Endothelial cell of umbilical vein (primary cell): ENCODE data around the gene KCTD5. TPM values are rescaled to one million over a fixed set of nuclear protein-coding genes. Genes with fewer than 3 reads are reported as not detected.

ENCODE experiments used
- BruUV-seq: library from RNA; stranded (reverse); fragments of 400-500 nt; replicated peaks from 2 replicates; lab custom pipeline; 2021; lab: Mats Ljungman, UMichigan
- CTCF ChIA-PET: fragments of 300-600, 350-600 bp; sonication (Branson Sonifier 250); formaldehyde crosslinking; loops from one replicate; lab custom pipeline; 2021; ENCODE audit warnings: antibody characterized with exemption, inconsistent platforms; lab: Charles Lee
- POLR2A ChIA-PET: fragments of 300-600, 350-600 bp; sonication (Branson Sonifier 250); formaldehyde crosslinking; loops from one replicate; lab custom pipeline; 2021; ENCODE audit warnings: antibody characterized with exemption, inconsistent platforms; lab: Charles Lee
- DNase-seq: peaks from one replicate; pipeline ENCODE4 v3.0.0-alpha.2; 2011; ENCODE audit warnings: low read depth, low spot score
- FAIRE-seq: peaks from 2 replicates; lab custom pipeline; 2011; peaks lifted over from hg19 to GRCh38; lab: Jason Lieb, UNC
- H2AFZ ChIP-seq: 2 replicates; pipeline ENCODE4 v1.6.0; 2012; ENCODE audit warnings: low read depth, low read length, control low read depth, inconsistent platforms
- H3K27ac ChIP-seq: 2 replicates; pipeline ENCODE4 v1.5.1; 2011; ENCODE audit warnings: low read depth, mild to moderate bottlenecking, control low read depth, low read length, moderate library complexity; ENCODE audit not compliant: insufficient read depth
- H3K27me3 ChIP-seq, 2 experiments: 2 replicates each; pipeline versions ENCODE4 v1.6.0 to v1.6.1; 2011; ENCODE audit warnings: low read length in 2 of 2, mixed read lengths in 1 of 2; ENCODE audit not compliant: control insufficient read depth in 2 of 2, insufficient read depth in 2 of 2
- H3K36me3 ChIP-seq, 2 experiments: 2 replicates in 1 of 2; 3 replicates in 1 of 2; pipeline ENCODE4 v1.5.1; 2011; ENCODE audit warnings: low read length in 2 of 2, mild to moderate bottlenecking in 1 of 2, moderate library complexity in 1 of 2; ENCODE audit not compliant: control insufficient read depth in 2 of 2, insufficient read depth in 2 of 2; ENCODE audit errors: extremely low read depth in 1 of 2
- H3K4me1 ChIP-seq: 3 replicates; pipeline ENCODE4 v1.5.1; 2011; ENCODE audit warnings: mild to moderate bottlenecking, low read length; ENCODE audit not compliant: control insufficient read depth, insufficient read depth; ENCODE audit errors: extremely low read depth
- H3K4me2 ChIP-seq: 2 replicates; pipeline ENCODE4 v1.6.1; 2011; ENCODE audit warnings: low read length, control low read depth, mixed read lengths; ENCODE audit not compliant: insufficient read depth
- H3K4me3 ChIP-seq, 3 experiments: fragments of 200-600 bp in 1 of 3; sonication (generic), shearing (Covaris generic) in 1 of 3; replicated peaks in 1 of 3; 2 replicates each; pipeline ENCODE4 v1.5.1; 2011 to 2016; ENCODE audit warnings: control low read depth in 3 of 3, low read length in 3 of 3, mild to moderate bottlenecking in 2 of 3, inconsistent platforms in 1 of 3, low read depth in 1 of 3, moderate library complexity in 1 of 3; ENCODE audit not compliant: insufficient read depth in 1 of 3
- H3K79me2 ChIP-seq: 2 replicates; pipeline ENCODE4 v1.6.0; 2012; ENCODE audit warnings: low read length, inconsistent platforms; ENCODE audit not compliant: control insufficient read depth, insufficient read depth
- H3K9ac ChIP-seq: replicated peaks from 2 replicates; pipeline ENCODE3; 2011; ENCODE audit warnings: low read length, control low read depth; ENCODE audit not compliant: insufficient read depth; ENCODE audit errors: extremely low read depth
- H3K9me1 ChIP-seq: replicated peaks from 3 replicates; pipeline ENCODE4 v1.6.0; 2011; ENCODE audit warnings: mild to moderate bottlenecking, low read length; ENCODE audit not compliant: control insufficient read depth, insufficient read depth; ENCODE audit errors: extremely low read depth
- H3K9me3 ChIP-seq: replicated peaks from 2 replicates; pipeline ENCODE4 v1.5.1; 2012; ENCODE audit warnings: low read length, inconsistent platforms; ENCODE audit not compliant: control insufficient read depth, insufficient read depth
- H4K20me1 ChIP-seq: replicated peaks from 2 replicates; pipeline ENCODE3; 2011; ENCODE audit warnings: mild to moderate bottlenecking, low read length; ENCODE audit not compliant: control insufficient read depth, insufficient read depth; ENCODE audit errors: extremely low read depth
- FOS ChIP-seq: IDR thresholded peaks from 2 replicates; pipeline ENCODE4 v1.6.1; 2011; ENCODE audit warnings: mild to moderate bottlenecking, low read length, moderate library complexity, borderline replicate concordance; ENCODE audit not compliant: insufficient read depth
- GATA2 ChIP-seq: IDR thresholded peaks from 2 replicates; pipeline ENCODE4 v1.7.0; 2011; ENCODE audit warnings: low read depth, mild to moderate bottlenecking, moderate library complexity, mixed read lengths, low read length; ENCODE audit not compliant: insufficient read length, insufficient read depth
- JUN ChIP-seq: IDR thresholded peaks from 2 replicates; pipeline ENCODE4 v1.6.1; 2011; ENCODE audit warnings: borderline replicate concordance, low read depth; ENCODE audit not compliant: insufficient read length, insufficient read depth
- MAX ChIP-seq: IDR thresholded peaks from 2 replicates; pipeline ENCODE4 v1.6.1; 2011; ENCODE audit not compliant: insufficient read depth, insufficient read length
- MYC ChIP-seq: IDR thresholded peaks from one replicate; pipeline ENCODE4 v1.6.1; 2011; ENCODE audit warnings: mild to moderate bottlenecking, low read depth, low read length
- POLR2A ChIP-seq: IDR thresholded peaks from 2 replicates; pipeline ENCODE4 v1.6.1; 2012; ENCODE audit warnings: low read depth, mild to moderate bottlenecking, control low read depth, low read length
- POLR2AphosphoS5 ChIP-seq: IDR thresholded peaks from 2 replicates; pipeline ENCODE4 v1.6.1; 2012; ENCODE audit warnings: low read depth, mild to moderate bottlenecking, control low read depth, low read length, moderate library complexity; ENCODE audit not compliant: insufficient read depth
- dilution Hi-C: fragments of 300-500 bp; cut with MboI; formaldehyde crosslinking; loops from one replicate; pipeline ENCODE4 v1.15.0; 2019; ENCODE audit warnings: low sequenced_read_pairs; ENCODE audit not compliant: extremely low pct_ligation_motif_present
- intact Hi-C: fragments of 100-400 bp; cut with micrococcal nuclease; formaldehyde crosslinking; loops from one replicate; pipeline ENCODE4 v1.10.0; 2022
- polyA plus RNA-seq, 4 experiments: library from polyadenylated mRNA; depleted of rRNA in 3 of 4; stranded (reverse) in 3 of 4; unstranded in 1 of 4; fragments of >200 nt; gene quantifications; 2 replicates each; pipeline versions ENCODE4 v1.2.1 to v1.2.3, GENCODE V29; 2011 to 2012; ENCODE audit warnings: missing spikeins in 1 of 4
- total RNA-seq: library from RNA; stranded (reverse); gene quantifications from 2 replicates; pipeline ENCODE4 v1.2.3, GENCODE V29; 2021

The KCTD5 gene
- total and polyA plus RNA-seq, 2 donors (not counting 3 experiments of a cell fraction or from before 2014, with no cell fraction given): 32.2 to 42.0 TPM

DNA sequence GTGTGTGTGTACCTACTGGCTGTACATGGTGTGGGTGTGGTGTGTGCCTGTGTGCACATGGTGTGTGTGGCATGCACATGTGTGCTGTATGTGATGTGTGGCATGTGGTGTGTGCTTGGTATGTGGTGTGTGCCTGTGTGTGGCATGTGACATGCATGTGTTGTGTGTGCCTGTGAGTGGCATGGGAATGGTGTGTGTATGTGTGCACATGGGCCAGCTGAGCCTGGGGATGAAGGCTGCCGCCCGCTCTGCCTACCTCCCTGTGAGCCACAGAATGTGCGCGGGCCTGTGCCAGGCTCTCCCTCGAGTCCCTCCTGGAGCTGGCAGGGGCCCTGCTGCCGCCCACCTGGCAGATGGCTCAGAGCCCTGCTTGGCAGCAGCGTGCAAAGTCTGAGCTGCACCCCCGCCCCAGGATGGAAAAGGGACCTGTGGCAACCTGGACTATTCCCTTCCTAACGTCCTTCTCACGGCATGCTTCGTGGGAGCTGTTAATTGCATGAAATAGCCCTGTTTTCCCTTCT is 28.4 kb downstream of the KCTD5 start:
- dilution Hi-C loops (no loop called here), intact Hi-C loops (no loop called here)
- H3K27ac ChIP-seq: no peak overlapping the region
- H4K20me1 ChIP-seq: no peaks in the 10 kb centered on the region
- H3K9ac ChIP-seq: no peak overlapping the region
- no TSS peak for BruUV-seq
- POLR2A ChIA-PET: no interaction called here
- no peak for FAIRE-seq
- no peaks in the 10 kb centered on the region for H3K9me1 ChIP-seq
- DNase-seq: no peak
- TF ChIP-seq MYC: no peak
- peak; percentile 11 for TF ChIP-seq MAX
- H3K4me2 ChIP-seq: no peak overlapping the region
- H3K4me3 ChIP-seq: no peak overlapping the region
- no peaks in the 10 kb centered on the region for H3K9me3 ChIP-seq
- CTCF ChIA-PET: interaction anchor here (1.0 kb wide), 1 partner anchor 19 kb away, joined by 3 read pairs; no protein-coding TSS in a partner anchor
- H3K79me2 ChIP-seq: no peaks in the 10 kb centered on the region
- H2AFZ ChIP-seq: no peak overlapping the region
- H3K4me1 ChIP-seq: no peaks in the 10 kb centered on the region
- H3K27me3 ChIP-seq: no peaks in the 10 kb centered on the region
- peaks cover 0 to 17% of the 10 kb centered on the region in 2 experiments for H3K36me3 ChIP-seq

GRCh38 chr16:2711370-2712062 is 29.2 kb downstream of the KCTD5 start:
- no peak overlapping the region for H2AFZ ChIP-seq

More at GRCh38 chr16:2711370-2712062, 29.2 kb downstream of the KCTD5 start:
- dilution Hi-C loops: no loop called here
- Histone ChIP-seq H3K9me1 (no peaks in the 10 kb centered on the region), H3K4me1 (no peaks in the 10 kb centered on the region), H3K36me3 (peaks cover 0 to 17% of the 10 kb centered on the region in 2 experiments), H3K9ac (no peak overlapping the region), H3K4me3 (no peak overlapping the region), H3K9me3 (no peaks in the 10 kb centered on the region), H3K27ac (no peak overlapping the region), H3K79me2 (no peaks in the 10 kb centered on the region), H3K4me2 (no peak overlapping the region), H4K20me1 (no peaks in the 10 kb centered on the region), H3K27me3 (no peaks in the 10 kb centered on the region)
- intact Hi-C loops: no loop called here
- BruUV-seq: no TSS peak
- DNase-seq (no peak), FAIRE-seq (no peak)
- ChIA-PET POLR2A (no interaction called here), CTCF (interaction anchor here (1.0 kb wide), 1 partner anchor 19 kb away, joined by 3 read pairs; no protein-coding TSS in a partner anchor)
- TF ChIP-seq JUN (no peak), POLR2A (no peak), FOS (no peak), POLR2AphosphoS5 (no peak), GATA2 (no peak)
